GM13977 (cell line): ENCODE results near the gene SPHK1.

Experiments
- DNase-seq: peaks from one replicate; pipeline ENCODE4 v3.0.0; 2012; ENCODE audit warnings: low spot score
- CTCF ChIP-seq: IDR thresholded peaks from 2 replicates; pipeline ENCODE4 v1.5.1; 2012; ENCODE audit warnings: mild to moderate bottlenecking, control low read depth; ENCODE audit not compliant: insufficient read depth; ENCODE audit errors: extremely low read depth, missing control alignments
- in situ Hi-C: fragments of 300-500 bp; cut with MboI; formaldehyde crosslinking; loops from one replicate; pipeline ENCODE4 v1.12.0; 2022; ENCODE audit warnings: low sequenced_read_pairs, low pct_unique_long_range_greater_than_20kb, mixed read lengths, inconsistent platforms; ENCODE audit not compliant: unreplicated experiment

Gene SPHK1

DNA sequence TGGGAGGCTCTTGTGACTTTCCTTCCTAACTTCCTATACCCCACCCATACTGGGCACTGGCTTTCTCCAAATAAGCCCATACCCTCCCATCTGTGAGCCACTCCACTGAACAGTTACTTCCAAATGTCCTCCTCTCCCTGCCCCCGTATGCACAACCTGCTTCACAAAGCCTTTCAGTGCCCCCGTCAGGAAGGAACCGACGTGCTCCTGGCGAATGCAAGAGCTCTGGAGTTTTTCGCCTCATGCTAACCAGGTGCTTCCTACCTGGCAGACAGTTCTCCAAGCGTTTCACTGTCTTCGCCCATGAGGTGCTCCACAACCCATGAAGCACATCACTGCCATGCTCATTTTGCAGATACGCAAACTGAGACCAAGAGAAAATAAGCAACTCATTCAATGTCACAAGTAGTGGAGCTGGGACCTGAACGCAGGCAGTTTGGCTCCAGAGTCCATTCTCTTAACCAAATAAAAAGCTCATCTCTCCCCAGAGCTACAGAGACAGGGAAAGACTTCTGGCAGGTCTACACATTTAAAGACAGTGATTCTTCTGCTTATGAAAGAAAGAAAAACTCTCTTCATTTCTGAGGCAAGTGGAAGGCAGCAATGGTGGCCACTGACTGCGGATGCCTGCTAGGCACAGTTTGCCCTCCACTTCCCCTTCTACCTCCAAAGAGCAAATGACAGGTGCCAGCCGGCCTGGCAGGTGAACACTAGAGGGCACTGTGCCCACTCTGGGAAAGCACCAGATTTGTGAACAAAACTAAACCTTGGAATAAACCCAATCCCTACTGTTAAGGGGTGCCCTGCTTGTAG, 23.8 kb downstream of the SPHK1 start:
- in situ Hi-C loops: loop anchor here (10.0 kb wide), 1 partner anchor 103 kb away; the partner anchor contains the start of gene QRICH2
- TF ChIP-seq CTCF: peak; percentile 87
- peak; percentile 78 for DNase-seq

DNA sequence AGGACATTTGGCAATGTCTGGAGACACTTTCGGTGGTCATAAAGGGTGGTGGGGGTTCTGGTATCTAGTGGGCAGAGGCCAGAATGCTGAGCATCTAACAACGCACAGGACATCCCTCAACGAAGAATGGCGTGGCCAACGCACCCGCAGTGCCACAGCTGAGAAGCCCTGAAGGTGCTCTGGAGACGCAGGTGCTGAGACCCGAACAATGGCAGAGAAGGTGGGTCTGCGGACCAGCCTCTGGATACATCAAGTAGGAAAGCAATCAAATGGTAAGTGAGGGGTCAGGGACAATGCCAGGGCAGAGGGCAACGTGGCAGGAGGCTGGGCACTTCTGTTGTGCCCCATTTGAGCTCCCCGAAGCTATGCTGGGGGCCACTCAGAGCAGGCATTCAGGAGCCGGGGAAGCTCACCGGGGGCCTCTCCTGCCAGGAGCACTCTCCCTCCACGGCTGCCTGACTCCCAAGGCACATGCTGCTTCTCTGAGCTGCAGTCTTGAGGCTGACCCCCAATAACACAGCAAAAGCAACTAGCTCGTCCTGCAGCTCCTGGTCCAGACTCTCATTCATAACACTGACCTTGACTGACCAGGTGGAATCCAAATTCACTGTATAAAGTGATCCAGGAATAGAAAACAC, 26.0 kb downstream of the SPHK1 start:
- in situ Hi-C loops: no loop called here
- no peak for DNase-seq
- no peak for TF ChIP-seq CTCF

DNA sequence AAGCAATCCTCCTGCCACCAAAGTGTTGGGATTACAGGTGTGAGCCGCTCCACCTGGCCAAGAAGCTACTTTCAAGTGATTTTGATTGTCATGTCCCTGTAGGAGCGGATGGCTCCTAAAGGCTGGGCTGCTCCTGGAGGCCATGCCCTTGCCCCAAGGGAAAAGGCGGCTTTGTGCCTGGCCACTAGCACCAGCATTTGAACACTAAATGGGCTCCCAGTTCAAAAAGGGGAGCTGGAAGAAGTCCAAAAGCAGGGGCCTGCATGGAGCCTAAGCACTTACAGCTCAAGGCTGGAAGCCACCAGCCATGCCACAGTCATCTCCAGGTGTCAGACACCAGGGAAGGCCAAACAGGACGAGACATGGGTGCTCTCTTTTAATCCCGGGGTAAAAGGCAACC, 26.8 kb downstream of the SPHK1 start:
- no peak for DNase-seq
- TF ChIP-seq CTCF: no peak
- in situ Hi-C loops: no loop called here

DNA sequence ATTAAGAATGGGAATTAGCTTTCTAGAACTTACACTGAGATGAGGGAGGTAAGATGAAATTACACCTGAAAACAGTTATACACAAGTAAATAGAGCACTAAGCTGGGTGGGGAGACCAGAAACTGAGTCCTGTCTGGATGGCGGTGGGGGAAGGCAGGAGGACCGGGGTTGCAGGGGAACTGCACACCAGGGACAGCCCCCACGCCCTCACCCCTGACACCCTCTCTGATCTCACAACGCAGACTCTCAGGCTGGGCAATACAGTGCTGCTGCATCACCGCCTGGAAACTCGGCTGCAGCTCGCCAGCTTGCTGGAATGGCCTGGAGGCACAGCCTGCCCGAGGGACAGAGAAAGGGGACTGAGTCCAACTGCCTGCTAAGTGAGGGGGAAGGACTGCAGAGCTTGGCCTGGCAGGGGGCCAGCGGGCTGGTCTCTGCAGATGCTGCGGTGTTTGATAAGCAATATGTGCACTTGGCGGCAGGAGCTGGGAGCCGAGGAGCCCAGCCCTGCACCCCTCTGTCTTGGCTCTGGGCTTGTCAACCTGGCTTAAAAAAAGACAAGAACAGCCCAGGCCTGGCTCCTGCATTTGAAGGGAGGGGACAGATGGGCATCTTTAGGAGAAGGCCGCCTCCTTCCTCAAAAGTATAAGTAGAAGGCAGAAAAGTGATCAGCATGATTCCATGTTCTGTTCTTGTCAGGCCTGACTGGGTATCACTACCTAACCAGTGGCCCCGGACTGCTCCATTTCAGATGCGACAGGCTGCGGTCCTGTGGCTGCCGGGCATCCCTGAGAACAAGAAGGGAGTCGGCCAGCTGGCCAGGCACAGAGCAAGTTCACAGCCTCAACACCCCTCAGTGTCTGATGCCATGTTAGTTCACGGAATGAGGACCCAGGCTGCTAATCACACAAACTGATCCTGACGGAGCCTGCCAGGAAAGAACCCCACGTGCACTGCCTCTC, 30.2 kb downstream of the SPHK1 start:
- TF ChIP-seq CTCF: no peak
- in situ Hi-C loops: no loop called here
- peak; percentile 10 for DNase-seq

GRCh38 chr17:76415786-76416185, 31.4 kb downstream of the SPHK1 start:
- in situ Hi-C loops: no loop called here
- TF ChIP-seq CTCF: no peak
- DNase-seq: no peak

DNA sequence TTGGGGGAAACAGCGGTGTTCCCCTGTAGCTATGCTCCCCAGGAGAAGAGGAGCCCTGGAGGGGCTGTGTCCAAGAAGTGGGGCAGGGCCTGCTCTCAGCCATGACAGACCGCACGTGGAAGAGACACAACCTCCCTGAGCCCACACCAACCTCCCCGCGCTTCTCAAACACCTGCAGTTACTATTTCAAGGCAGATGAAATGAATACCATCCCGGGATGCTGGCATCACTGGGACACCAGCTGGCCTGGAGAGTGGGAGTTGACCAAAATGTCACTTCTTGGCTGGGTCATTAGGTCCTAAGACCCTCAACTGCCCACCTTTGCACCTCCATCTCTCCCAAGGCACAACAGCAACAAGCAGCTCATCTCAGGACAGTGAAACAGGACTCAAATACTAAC, 32.0 kb downstream of the SPHK1 start:
- DNase-seq: no peak
- TF ChIP-seq CTCF: no peak
- in situ Hi-C loops: no loop called here
